HEK293T (cell line): ENCODE measurements around the gene SYDE2.

Source experiments
- CTCF ChIA-PET: fragments of 350-600 bp; formaldehyde crosslinking; extraction: SDS; loops from one replicate; lab custom pipeline; 2021; ENCODE audit warnings: antibody characterized with exemption, inconsistent platforms; lab: Yijun Ruan, JAX
- POLR2A ChIA-PET: fragments of 350-600 bp; formaldehyde crosslinking; extraction: SDS; loops from one replicate; lab custom pipeline; 2020; ENCODE audit warnings: antibody characterized with exemption, inconsistent platforms; lab: Yijun Ruan, JAX
- DNase-seq: peaks from one replicate; pipeline ENCODE4 v3.0.0; 2012; ENCODE audit warnings: mixed read lengths; ENCODE audit errors: extremely low spot score
- ARNT ChIP-seq: fragments of 450-650 bp; IDR thresholded peaks from 2 replicates; pipeline ENCODE4 v1.6.1; 2017; ENCODE audit warnings: mild to moderate bottlenecking
- BHLHE40 ChIP-seq: fragments of 450-650 bp; IDR thresholded peaks from 2 replicates; pipeline ENCODE4 v1.6.1; 2016; ENCODE audit warnings: mild to moderate bottlenecking, moderate library complexity, borderline replicate concordance
- CTBP1 ChIP-seq: fragments of 450-650 bp; IDR thresholded peaks from 2 replicates; pipeline ENCODE4 v1.6.1; 2016; ENCODE audit warnings: borderline replicate concordance
- ELF4 ChIP-seq: fragments of 450-650 bp; IDR thresholded peaks from 2 replicates; pipeline ENCODE4 v1.6.1; 2017; ENCODE audit warnings: antibody characterized with exemption
- FOXA1 ChIP-seq: fragments of 450-650 bp; IDR thresholded peaks from 2 replicates; pipeline ENCODE4 v1.6.1; 2016; ENCODE audit warnings: mild to moderate bottlenecking
- FOXK2 ChIP-seq: fragments of 450-650 bp; IDR thresholded peaks from 2 replicates; pipeline ENCODE4 v1.6.1; 2016; ENCODE audit warnings: mild to moderate bottlenecking
- FOXM1 ChIP-seq: fragments of 450-650 bp; IDR thresholded peaks from 2 replicates; pipeline ENCODE4 v1.6.1; 2017; ENCODE audit warnings: mild to moderate bottlenecking, borderline replicate concordance
- HDGF ChIP-seq: fragments of 450-650 bp; IDR thresholded peaks from 2 replicates; pipeline ENCODE4 v1.6.1; 2017; ENCODE audit warnings: antibody characterized with exemption, borderline replicate concordance
- L3MBTL2 ChIP-seq: fragments of 450-650 bp; conservative IDR thresholded peaks from 2 replicates; pipeline ENCODE4 v1.6.1; 2016; ENCODE audit warnings: mild to moderate bottlenecking
- LEF1 ChIP-seq: fragments of 450-650 bp; IDR thresholded peaks from 2 replicates; pipeline ENCODE4 v1.6.1; 2017; ENCODE audit warnings: mild to moderate bottlenecking, borderline replicate concordance
- NFRKB ChIP-seq: fragments of 450-650 bp; IDR thresholded peaks from 2 replicates; pipeline ENCODE4 v1.6.1; 2016; ENCODE audit warnings: mild to moderate bottlenecking, moderate library complexity
- PKNOX1 ChIP-seq: fragments of 450-650 bp; IDR thresholded peaks from 2 replicates; pipeline ENCODE4 v1.6.1; 2016
- SP1 ChIP-seq: fragments of 450-650 bp; IDR thresholded peaks from 2 replicates; pipeline ENCODE4 v1.6.1; 2017
- SUZ12 ChIP-seq: fragments of 450-650 bp; IDR thresholded peaks from 2 replicates; pipeline ENCODE4 v1.6.1; 2016; ENCODE audit warnings: mild to moderate bottlenecking
- TARDBP ChIP-seq: fragments of 450-650 bp; IDR thresholded peaks from 2 replicates; pipeline ENCODE4 v1.6.1; 2016
- ZNF384 ChIP-seq: fragments of 450-650 bp; IDR thresholded peaks from 2 replicates; pipeline ENCODE4 v1.6.1; 2016

SYDE2 gene

GRCh38 chr1:85184245-85184644, 16.6 kb downstream of the SYDE2 start:
- CTCF ChIA-PET = no interaction called here
- POLR2A ChIA-PET = no interaction called here
- TF ChIP-seq FOXK2 (no peak), NFRKB (no peak), ZNF384 (no peak), TARDBP (no peak), FOXA1 (no peak), SP1 (no peak), FOXM1 (no peak)
- DNase-seq = no peak

DNA sequence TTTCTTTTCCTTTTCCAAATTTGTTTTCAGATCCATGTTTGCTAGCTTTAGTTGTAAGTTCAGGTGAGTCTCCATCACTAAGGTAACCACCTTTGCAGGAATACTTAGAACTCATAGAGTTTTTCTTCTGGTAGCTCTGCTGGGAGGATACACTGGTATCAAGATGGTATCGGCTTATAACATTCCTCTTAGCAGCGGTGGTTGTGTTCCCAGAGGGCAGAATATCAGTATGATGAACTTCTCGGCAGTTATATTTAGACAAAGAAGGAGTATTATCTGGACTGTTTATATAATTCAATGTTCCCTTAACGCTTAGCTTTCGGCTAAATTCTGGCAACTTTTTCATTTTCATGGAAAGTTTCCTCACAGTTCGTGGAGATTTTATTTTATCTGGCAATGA, 18.1 kb downstream of the SYDE2 start:
- DNase-seq = no peak
- TF ChIP-seq ZNF384 (no peak), HDGF (no peak), L3MBTL2 (no peak)
- POLR2A ChIA-PET = no interaction called here
- CTCF ChIA-PET = no interaction called here

- CTCF ChIA-PET = interaction anchor here (1.1 kb wide), 1 partner anchor 50 kb away, joined by 3 read pairs; no protein-coding TSS in a partner anchor
- no peak for DNase-seq
- TF ChIP-seq SUZ12 (no peak), ELF4 (no peak), SP1 (no peak)
- POLR2A ChIA-PET = no interaction called here
Measured at GRCh38 chr1:85180869-85181268, 19.9 kb downstream of the SYDE2 start.

GRCh38 chr1:85179522-85179921, 21.3 kb downstream of the SYDE2 start:
- TF ChIP-seq FOXM1 (no peak), ELF4 (no peak), CTBP1 (no peak), NFRKB (no peak), ZNF384 (no peak), SUZ12 (no peak), ARNT (no peak), L3MBTL2 (no peak), FOXK2 (no peak), HDGF (no peak), FOXA1 (no peak), TARDBP (no peak), PKNOX1 (no peak), BHLHE40 (no peak), SP1 (no peak), LEF1 (no peak)
- POLR2A ChIA-PET = no interaction called here
- DNase-seq = no peak
- CTCF ChIA-PET = no interaction called here

DNA sequence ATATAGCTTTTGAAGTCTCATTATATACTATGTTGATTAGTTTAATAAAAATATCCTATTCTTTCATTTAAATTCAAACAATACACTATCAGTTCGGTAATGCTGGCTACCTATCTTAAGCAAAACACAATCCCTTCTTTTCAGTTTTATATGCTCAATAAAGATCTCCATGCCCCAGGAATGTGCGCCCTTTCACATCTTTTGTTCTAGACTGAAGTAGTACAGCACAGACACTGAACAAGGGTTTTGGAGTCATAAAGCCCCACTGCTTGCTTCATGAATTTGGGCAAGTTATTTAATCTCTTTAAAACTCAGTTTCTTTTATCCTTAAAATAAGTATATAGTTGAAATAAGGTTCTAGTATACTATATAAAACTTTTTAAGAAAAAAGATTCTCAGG, 22.4 kb downstream of the SYDE2 start:
- ChIA-PET POLR2A (no interaction called here), CTCF (no interaction called here)
- no peak for DNase-seq
- TF ChIP-seq TARDBP = no peak
- no peak for TF ChIP-seq FOXM1
- no peak for TF ChIP-seq FOXK2
- TF ChIP-seq HDGF = no peak
- TF ChIP-seq ZNF384 = no peak
- TF ChIP-seq SP1 = no peak
- no peak for TF ChIP-seq CTBP1
- TF ChIP-seq BHLHE40 = no peak
- no peak for TF ChIP-seq LEF1

GRCh38 chr1:85174503-85174902, 26.3 kb downstream of the SYDE2 start:
- no peak for DNase-seq
- POLR2A ChIA-PET = no interaction called here
- CTCF ChIA-PET = no interaction called here
- TF ChIP-seq TARDBP (no peak), FOXA1 (no peak), PKNOX1 (no peak), ARNT (no peak), ZNF384 (no peak), HDGF (no peak), BHLHE40 (no peak), SUZ12 (no peak), NFRKB (no peak), L3MBTL2 (no peak)

DNA sequence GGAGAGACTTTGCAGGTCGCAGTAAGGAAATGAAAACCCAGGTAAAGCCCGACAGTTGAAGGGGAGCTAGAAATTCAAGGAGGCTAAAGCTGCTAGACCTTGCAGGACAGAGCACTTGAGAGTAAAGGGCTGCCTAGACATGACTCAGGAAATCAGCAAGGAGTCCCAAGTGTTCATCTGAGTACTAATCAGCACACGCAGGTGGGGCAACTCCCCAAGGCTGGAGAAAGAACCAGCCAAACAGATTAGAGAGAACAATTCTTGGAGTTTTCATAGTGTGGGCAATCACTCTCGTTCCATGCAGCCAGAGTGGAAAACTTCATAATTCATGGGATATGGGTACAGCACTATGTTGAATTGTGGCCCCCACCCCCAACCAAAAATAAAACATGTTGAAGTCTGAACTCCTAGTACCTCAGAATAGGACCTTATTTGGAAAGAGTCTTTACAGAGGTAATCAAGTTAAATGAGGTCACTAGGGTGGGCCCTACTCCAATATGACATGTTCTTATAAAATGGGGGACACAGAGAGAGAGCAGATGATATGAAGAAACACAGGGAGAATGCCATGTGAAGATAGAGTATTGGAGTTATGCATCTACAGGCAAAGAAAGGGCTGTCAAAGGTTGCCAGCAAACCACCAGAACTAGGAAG, 28.0 kb downstream of the SYDE2 start:
- ChIA-PET CTCF (interaction anchor here (1.0 kb wide), 1 partner anchor 9 kb away, joined by 4 read pairs; no protein-coding TSS in a partner anchor), POLR2A (no interaction called here)
- no peak for DNase-seq
- TF ChIP-seq FOXM1 (no peak), CTBP1 (no peak), PKNOX1 (no peak)
